Activated CD4-positive, CD25-positive, alpha-beta regulatory T cell treated with anti-CD3 and anti-CD28 coated beads, Interleukin-2, amount 50 U/mL, for 16 hours (primary cell): Measurements from ENCODE around the gene YBX1.

Experiments used
- DNase-seq: peaks from one replicate; pipeline ENCODE4 v3.0.0-alpha.2; 2020; ENCODE audit warnings: low read depth, low spot score

The YBX1 gene

DNA sequence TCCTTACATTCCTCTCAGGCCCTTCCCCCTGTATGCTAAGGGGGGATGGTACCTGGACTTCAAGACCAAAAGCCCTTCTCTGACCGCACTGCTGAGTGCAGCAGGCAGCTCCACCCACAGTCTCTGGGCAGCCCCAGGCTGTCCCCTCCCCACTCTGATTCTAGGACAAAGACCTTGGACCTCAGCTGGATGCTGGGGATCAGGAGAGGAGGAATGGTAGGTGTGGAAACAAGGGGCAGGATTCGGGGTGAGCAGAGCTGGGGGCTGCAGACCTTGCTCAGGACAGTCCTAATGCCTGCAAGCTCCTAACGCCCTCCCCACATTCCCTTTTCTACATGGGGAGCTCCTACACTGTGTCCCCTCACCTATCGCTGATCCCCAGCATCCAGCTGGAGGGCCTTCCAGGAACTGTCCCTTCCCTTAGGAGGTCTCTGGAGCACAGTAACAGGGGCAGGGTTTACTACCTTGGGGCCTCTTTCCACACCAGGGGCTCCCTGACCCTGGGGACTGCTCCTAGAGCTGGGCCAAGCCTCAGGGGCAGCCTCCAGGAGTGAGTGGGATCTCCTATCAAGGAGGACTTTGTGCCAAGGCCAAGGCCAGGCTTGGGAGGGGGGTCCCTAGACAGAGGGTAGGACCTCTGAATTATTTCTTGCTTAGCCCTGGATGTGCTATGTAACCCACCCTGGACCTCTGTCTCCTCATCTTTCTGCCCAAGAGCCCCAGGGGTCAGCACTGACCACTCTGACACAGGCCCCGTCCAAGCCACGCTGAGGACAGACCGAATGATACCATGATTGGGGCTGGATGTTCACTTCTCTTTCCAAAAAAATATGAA is 52.2 kb downstream of the YBX1 start:
- DNase-seq: no peak

DNA sequence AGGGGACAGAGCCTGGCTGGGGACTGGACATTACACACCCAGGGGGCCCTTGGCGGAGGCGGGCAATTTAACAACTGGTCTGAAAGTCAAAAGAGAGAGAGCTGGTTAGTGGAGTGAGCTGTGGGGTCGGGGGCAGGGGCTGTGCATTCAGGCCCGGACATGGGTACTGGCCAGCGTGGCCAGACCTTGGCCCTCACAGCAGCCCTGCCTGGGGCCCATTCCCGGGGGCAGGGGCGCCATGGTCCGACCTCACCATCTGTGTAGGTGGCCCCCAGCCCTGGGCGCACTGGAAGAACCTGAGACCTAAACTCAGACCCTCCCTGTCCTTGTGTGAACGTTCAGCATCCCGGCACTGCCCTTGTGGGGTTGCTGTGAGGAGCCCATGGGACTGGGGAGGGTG is 52.8 kb downstream of the YBX1 start:
- no peak for DNase-seq

- DNase-seq: no peak
Observed at GRCh38 chr1:42735477-42736105, 53.4 kb downstream of the YBX1 start.

GRCh38 chr1:42736152-42736551 is 53.9 kb downstream of the YBX1 start:
- no peak for DNase-seq

GRCh38 chr1:42736571-42737200 is 54.5 kb downstream of the YBX1 start:
- DNase-seq: no peak

DNA sequence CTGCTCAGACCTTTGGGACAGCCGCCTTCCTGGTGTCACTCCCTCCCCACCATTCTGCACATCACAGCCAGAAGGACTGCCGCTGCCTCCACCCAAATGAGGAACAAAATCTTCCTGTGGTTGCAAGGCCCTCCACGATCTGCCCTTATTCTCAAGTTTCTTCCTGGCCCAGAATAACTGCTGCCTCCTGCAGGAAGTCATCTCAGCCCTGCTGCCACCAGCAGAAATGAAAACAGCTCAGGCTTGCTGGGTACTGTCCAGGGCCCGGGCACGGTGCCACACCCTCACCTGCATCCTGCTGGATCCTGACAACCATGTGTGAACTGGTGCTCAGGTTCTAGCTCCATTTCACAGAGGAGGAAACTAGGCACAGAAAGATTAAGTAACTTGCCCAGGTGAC is 55.0 kb downstream of the YBX1 start:
- DNase-seq: no peak

- DNase-seq: no peak
Observed at GRCh38 chr1:42737986-42738677, 55.9 kb downstream of the YBX1 start.

- DNase-seq: no peak
Observed at GRCh38 chr1:42738678-42739226, 56.5 kb downstream of the YBX1 start.

DNA sequence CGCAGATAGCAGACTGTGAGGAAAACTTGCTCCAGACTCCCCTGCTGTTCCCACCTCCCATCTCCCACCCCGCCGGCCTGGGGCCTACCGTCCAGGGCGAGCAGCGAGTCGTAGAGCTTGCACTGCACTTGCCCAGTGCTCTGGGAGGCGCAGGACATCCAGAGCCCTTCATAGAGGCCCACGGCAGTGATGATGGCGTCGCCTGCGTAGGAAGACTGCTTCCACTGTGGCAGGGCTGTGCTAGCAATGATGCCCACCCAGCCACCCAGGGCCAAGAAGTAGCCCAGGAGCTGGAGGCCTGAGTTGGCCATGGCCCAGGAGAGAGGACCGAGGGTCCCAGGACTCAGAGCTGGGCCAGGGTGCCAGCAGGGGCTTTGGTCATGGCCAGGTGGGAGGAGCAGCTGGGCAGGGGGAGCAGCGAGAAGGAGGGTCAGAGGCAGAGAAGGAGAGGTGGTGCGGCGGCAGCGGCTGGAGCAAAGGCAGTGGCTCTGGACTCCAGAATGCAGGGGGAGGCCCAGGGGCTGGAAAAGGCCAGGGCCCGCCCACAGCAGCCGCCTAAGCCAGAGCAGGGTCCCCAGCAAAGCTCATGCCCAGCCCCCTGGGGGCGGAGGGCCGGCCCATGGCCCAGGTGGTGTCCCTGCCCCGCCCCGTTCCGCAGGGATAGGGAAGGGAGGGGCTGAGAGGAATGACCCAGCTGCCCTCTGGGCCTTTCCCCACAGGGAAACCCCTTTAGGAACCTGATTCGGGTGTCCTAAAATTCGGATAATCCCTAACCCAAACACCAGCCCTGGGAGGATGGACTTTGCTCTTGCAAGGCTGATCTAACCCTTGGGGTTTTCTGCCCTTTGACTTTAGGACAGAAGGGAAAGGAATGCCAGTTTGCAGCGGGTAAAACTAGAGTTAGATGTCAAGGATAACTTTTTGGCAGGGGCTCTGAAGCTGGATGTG is 57.8 kb downstream of the YBX1 start, which contains the start of gene CLDN19:
CLDN19 (minus strand) TSS at position 484 of the 948 bp plus-strand sequence; CDS start at position 311, 173 bp downstream.
- DNase-seq: no peak

- no peak for DNase-seq
Observed at GRCh38 chr1:42740851-42741580, 58.8 kb downstream of the YBX1 start.

DNA sequence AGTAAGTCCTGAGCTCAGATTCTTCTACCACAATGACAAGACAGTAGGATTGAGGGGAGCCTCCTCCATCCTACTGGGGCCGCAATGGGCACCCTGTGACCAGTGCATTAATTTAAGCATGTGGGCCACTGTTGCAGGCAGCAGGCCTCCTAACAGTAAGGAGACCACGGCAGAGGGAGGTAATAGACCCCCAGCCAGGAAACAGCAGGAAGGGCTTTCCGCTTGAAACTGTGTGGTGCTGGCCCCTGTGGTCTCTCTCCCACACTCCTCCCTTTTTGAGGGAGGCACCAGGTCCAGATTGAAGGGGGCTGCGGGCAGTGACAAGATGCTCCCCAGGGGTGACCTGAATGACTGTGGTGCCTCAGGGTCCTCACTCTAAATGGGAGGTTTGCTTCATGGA is 59.5 kb downstream of the YBX1 start:
- DNase-seq: no peak

DNA sequence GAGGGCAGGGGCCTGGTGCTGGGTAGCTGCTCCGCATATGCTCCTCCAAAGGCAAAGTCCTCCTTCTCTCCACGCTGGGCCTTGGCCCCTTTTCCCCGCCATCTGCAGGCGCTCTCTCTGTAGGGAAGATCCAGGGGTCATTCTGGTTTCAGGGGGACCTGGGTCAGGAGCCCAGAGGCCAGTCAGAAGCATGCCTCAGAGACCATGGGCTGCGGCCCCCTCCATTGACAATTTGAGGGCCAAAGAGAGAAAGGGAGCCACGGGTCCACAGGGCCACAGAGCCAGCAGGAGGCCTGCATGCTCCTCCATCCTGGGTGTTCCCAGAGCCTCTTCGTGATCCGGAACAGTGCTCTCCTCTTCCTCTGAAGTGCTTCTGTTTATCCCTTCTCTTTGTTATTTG is 59.9 kb downstream of the YBX1 start:
- DNase-seq: no peak

DNA sequence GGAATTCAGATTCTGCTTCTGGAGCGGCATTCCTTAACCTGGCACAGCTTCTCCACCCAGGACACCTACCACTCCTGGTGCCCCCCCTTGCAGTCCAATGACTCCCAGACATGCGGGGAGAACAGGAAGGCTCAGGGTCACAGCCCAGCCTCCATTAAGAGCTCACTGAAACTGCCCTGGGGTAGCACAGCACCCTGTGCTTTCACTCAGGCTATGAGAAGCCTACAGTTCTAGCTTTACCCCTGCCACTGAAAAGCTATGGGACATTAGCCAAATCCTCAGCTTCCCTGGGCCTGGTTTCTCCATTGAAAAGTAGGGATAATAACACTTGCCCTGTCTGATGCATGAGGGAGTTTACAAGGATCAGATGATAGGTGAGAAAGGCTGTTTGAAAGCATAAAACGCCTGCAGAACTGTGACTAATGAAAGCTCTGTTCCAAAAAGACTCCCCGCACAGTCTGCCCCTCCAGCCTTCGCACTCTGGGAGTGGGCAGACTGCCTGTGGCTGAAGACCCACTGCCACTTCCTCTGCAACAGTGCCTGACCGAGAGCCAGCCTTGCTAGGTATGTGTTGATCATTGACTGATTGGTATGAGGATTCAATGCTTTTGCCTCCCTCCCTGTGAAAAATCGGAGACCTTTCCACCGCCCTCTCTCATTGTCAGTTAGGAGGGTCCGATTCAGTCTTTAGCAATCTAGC is 60.5 kb downstream of the YBX1 start:
- DNase-seq: no peak

- DNase-seq: no peak
Observed at GRCh38 chr1:42743317-42744147, 61.3 kb downstream of the YBX1 start.

DNA sequence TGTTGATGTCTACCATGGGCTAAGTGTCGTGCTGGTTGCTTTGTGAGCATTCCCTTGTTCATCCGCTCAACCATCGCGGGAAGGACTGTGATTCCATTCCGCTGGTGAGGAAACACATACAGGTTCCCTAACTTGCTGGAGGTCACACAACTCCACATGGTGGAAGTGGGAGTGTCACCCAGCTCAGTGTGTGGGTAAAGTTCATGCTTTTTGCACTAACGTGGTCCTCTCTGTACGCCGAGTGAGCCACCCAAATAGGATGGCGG is 61.9 kb downstream of the YBX1 start:
- DNase-seq: no peak

DNA sequence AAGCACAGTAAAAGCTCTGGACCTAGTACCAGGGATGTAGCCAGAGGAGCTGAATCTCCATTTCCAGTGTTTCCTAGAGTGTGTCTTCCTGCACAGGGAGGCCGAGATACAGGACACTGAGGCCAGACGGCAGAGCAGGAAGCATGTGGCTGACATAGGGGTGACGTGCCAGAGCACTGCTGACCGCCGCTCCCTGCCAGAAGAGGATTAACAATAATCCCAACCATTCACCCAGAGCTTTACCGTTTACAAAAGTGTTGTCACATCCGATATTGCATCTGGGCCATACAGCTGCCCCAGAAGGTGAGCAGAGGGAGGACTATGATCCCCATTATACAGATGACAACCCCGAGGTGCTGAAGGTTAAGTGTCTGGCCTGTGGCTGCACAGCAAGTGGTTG is 63.6 kb downstream of the YBX1 start:
- no peak for DNase-seq

- no peak for DNase-seq
Observed at GRCh38 chr1:42746436-42747105, 64.4 kb downstream of the YBX1 start.

DNA sequence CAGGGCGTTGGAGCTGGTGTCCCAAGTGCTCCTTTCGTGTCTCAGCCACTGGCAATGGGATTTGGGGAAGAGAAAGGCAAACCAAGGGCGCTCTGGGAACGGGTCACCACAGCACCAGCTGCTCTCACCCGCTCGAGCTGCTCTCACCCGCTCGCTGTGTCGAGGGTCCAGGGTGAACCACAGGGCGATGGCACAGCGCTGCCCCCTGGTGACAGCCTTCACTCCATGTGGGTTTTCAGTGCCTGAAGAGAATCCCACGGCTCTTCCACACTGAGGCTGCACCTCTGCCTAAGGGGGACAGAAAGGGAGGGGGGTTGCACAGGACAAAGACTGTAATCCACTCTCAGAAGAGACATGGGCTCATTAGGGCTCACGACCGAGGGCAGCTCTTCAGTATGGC is 64.9 kb downstream of the YBX1 start:
- peak; percentile 15 for DNase-seq
